GM12878 (cell line): ENCODE results near the gene SSPN. TPM values are rescaled to one million over a fixed set of nuclear protein-coding genes. Genes with fewer than 3 reads are reported as not detected.

Experiments
- ATAC-seq: fragments of 200-7000 bp; cut with Tn5 transposase; 3 replicates; pipeline ENCODE4 v1.9.1; 2020; ENCODE audit warnings: mild to moderate bottlenecking, moderate library complexity
- BruUV-seq: library from RNA; stranded (reverse); fragments of 400-500 nt; replicated peaks from 2 replicates; lab custom pipeline; 2021; lab: Mats Ljungman, UMichigan
- CTCF ChIA-PET: fragments of 300-600 bp; sonication (Branson Sonifier 250); formaldehyde crosslinking; extraction: SDS; loops from one replicate; lab custom pipeline; 2021; ENCODE audit warnings: inconsistent platforms; lab: Yijun Ruan, JAX
- POLR2A ChIA-PET: fragments of 350-600 bp; formaldehyde crosslinking; extraction: SDS; loops from one replicate; lab custom pipeline; 2021; ENCODE audit warnings: inconsistent platforms; lab: Charles Lee
- RAD21 ChIA-PET: fragments of 300-600 bp; sonication (Branson Sonifier 250); formaldehyde crosslinking; loops from one replicate; lab custom pipeline; 2023; ENCODE audit warnings: antibody characterized with exemption; ENCODE audit not compliant: unreplicated experiment; lab: Charles Lee
- SMC1A ChIA-PET: fragments of 300-600 bp; sonication (Branson Sonifier 250); formaldehyde crosslinking; loops from one replicate; lab custom pipeline; 2023; ENCODE audit not compliant: unreplicated experiment, uncharacterized antibody; lab: Charles Lee
- DNase-seq: peaks from one replicate; pipeline ENCODE4 v3.0.0-alpha.2; 2011; ENCODE audit warnings: low read depth, low spot score
- FAIRE-seq: peaks from 3 replicates; lab custom pipeline; 2011; peaks lifted over from hg19 to GRCh38; lab: Jason Lieb, UNC
- H2AFZ ChIP-seq: 2 replicates; pipeline ENCODE4 v1.6.0; 2011; ENCODE audit warnings: low read depth, low read length, control low read depth; ENCODE audit not compliant: control insufficient read depth
- H3K27ac ChIP-seq: 2 replicates; pipeline ENCODE4 v1.5.1; 2011; ENCODE audit warnings: control low read depth; ENCODE audit not compliant: control insufficient read depth, insufficient read depth
- H3K27me3 ChIP-seq, 2 experiments: replicated peaks in 1 of 2; 2 replicates each; pipeline versions ENCODE4 v1.6.0 to v1.6.1; 2011; ENCODE audit warnings: low read length in 1 of 2; ENCODE audit not compliant: control insufficient read depth in 2 of 2, insufficient read depth in 2 of 2
- H3K36me3 ChIP-seq, 2 experiments: 2 replicates each; pipeline ENCODE4 v1.5.1; 2011; ENCODE audit warnings: low read length in 1 of 2; ENCODE audit not compliant: control insufficient read depth in 2 of 2, insufficient read depth in 2 of 2
- H3K4me1 ChIP-seq: 2 replicates; pipeline ENCODE4 v1.6.1; 2011; ENCODE audit warnings: mild to moderate bottlenecking, low read length, moderate library complexity, mixed read lengths; ENCODE audit not compliant: control insufficient read depth, insufficient read depth
- H3K4me2 ChIP-seq: 2 replicates; pipeline ENCODE4 v1.6.0; 2011; ENCODE audit warnings: control low read depth; ENCODE audit not compliant: control insufficient read depth, insufficient read depth
- H3K4me3 ChIP-seq: fragments of 200-600 bp; sonication (generic); 2 replicates; pipeline ENCODE4 v1.5.1; 2016
- H3K79me2 ChIP-seq: 2 replicates; pipeline ENCODE4 v1.6.0; 2011; ENCODE audit warnings: low read length; ENCODE audit not compliant: control insufficient read depth, insufficient read depth
- H3K9ac ChIP-seq: 2 replicates; pipeline ENCODE4 v1.8.0; 2011; ENCODE audit warnings: low read length, control low read depth, mixed read lengths; ENCODE audit not compliant: control insufficient read depth, insufficient read depth
- H3K9me3 ChIP-seq: replicated peaks from 3 replicates; pipeline ENCODE4 v1.5.1; 2011; ENCODE audit warnings: mild to moderate bottlenecking, low read length; ENCODE audit not compliant: control insufficient read depth, insufficient read depth
- H4K20me1 ChIP-seq: 2 replicates; pipeline ENCODE4 v1.6.0; 2011; ENCODE audit not compliant: control insufficient read depth, insufficient read depth
- CBFB ChIP-seq: IDR thresholded peaks from 2 replicates; pipeline ENCODE4 v1.6.1; 2016; ENCODE audit warnings: antibody characterized with exemption, low read depth
- CHD1 ChIP-seq: IDR thresholded peaks from 2 replicates; pipeline ENCODE4 v1.6.1; 2012; ENCODE audit warnings: low read depth, low read length, improper control_type of control experiment
- EZH2 ChIP-seq: IDR thresholded peaks from 2 replicates; pipeline ENCODE4 v1.6.1; 2012; ENCODE audit warnings: low read depth, mild to moderate bottlenecking, control low read depth, inconsistent platforms, low read length, borderline replicate concordance; ENCODE audit not compliant: control insufficient read depth
- IKZF1 ChIP-seq: fragments of 450-650 bp; conservative IDR thresholded peaks from 2 replicates; pipeline ENCODE4 v1.6.1; 2017; ENCODE audit warnings: antibody characterized with exemption, mild to moderate bottlenecking
- IRF4 ChIP-seq: IDR thresholded peaks from 2 replicates; pipeline ENCODE4 v1.6.1; 2011; ENCODE audit warnings: low read depth, low read length
- JUNB ChIP-seq: IDR thresholded peaks from 2 replicates; pipeline ENCODE4 v1.6.1; 2016; ENCODE audit warnings: antibody characterized with exemption, mild to moderate bottlenecking
- KAT2A ChIP-seq: conservative IDR thresholded peaks from 2 replicates; pipeline ENCODE4 v1.6.1; 2011; ENCODE audit warnings: low read depth, low read length; ENCODE audit not compliant: control insufficient read depth
- NFYA ChIP-seq: IDR thresholded peaks from 2 replicates; pipeline ENCODE4 v1.6.1; 2011; ENCODE audit warnings: low read depth, mild to moderate bottlenecking, low read length, improper control_type of control experiment, borderline replicate concordance
- PAX8 ChIP-seq: fragments of 450-650 bp; IDR thresholded peaks from 2 replicates; pipeline ENCODE4 v1.6.1; 2017; ENCODE audit warnings: mild to moderate bottlenecking, moderate library complexity
- PML ChIP-seq: IDR thresholded peaks from 2 replicates; pipeline ENCODE4 v1.6.1; 2012; ENCODE audit warnings: low read length, inconsistent platforms
- POLR2A ChIP-seq: IDR thresholded peaks from 2 replicates; pipeline ENCODE4 v1.6.1; 2011; ENCODE audit warnings: low read depth, mild to moderate bottlenecking, low read length
- POLR2AphosphoS2 ChIP-seq: IDR thresholded peaks from 2 replicates; pipeline ENCODE4 v1.6.1; 2011; ENCODE audit warnings: low read depth, mild to moderate bottlenecking, low read length, improper control_type of control experiment, moderate library complexity
- RELA ChIP-seq: fragments of 450-650 bp; IDR thresholded peaks from 2 replicates; pipeline ENCODE4 v1.8.0; 2014; ENCODE audit warnings: borderline replicate concordance; ENCODE audit not compliant: partially characterized antibody
- RUNX3 ChIP-seq: IDR thresholded peaks from 2 replicates; pipeline ENCODE4 v1.6.1; 2012; ENCODE audit warnings: low read length, inconsistent platforms
- SMARCA5 ChIP-seq: fragments of 450-650 bp; IDR thresholded peaks from 2 replicates; pipeline ENCODE4 v1.6.1; 2017; ENCODE audit warnings: mild to moderate bottlenecking
- SUZ12 ChIP-seq: fragments of 200-600 bp; sonication (generic); IDR thresholded peaks from one replicate; pipeline ENCODE4 v1.6.1; 2018; ENCODE audit warnings: antibody characterized with exemption, mild to moderate bottlenecking; ENCODE audit not compliant: unreplicated experiment
- TCF3 ChIP-seq: IDR thresholded peaks from 2 replicates; pipeline ENCODE4 v1.6.1; 2012; ENCODE audit warnings: low read depth, mild to moderate bottlenecking, low read length, borderline replicate concordance; ENCODE audit not compliant: insufficient read depth
- WGBS: methylation state at CpG from one replicate; pipeline ENCODE4 v1.1.6; 2016; ENCODE audit warnings: low lambda C conversion rate; ENCODE audit not compliant: insufficient replicate concordance, insufficient coverage; ENCODE audit errors: missing lambda C conversion rate; 5-methylcytosine and 5-hydroxymethylcytosine counted together
- in situ Hi-C: fragments of 300-500 bp; cut with MboI; formaldehyde crosslinking; loops from 9 replicates; pipeline ENCODE4 v1.14.3; 2018; ENCODE audit warnings: mixed read lengths
- intact Hi-C: fragments of 100-400 bp; cut with micrococcal nuclease; formaldehyde crosslinking; loops from one replicate; pipeline ENCODE4 v1.14.2; 2022; ENCODE audit not compliant: unreplicated experiment
- polyA plus RNA-seq, 11 experiments: library from polyadenylated mRNA; depleted of rRNA in 4 of 11; unstranded in 6 of 11; stranded (reverse) in 5 of 11; fragments of >200 nt; fragmentation: Nextera tagmentation in 4 of 11; fragmentation: Illumina TruSeq in 1 of 11; extraction: Ambion mirVana in 4 of 11; extraction: Trizol in 1 of 11; gene quantifications; 1 replicate in 1 of 11; 2 replicates in 10 of 11; pipeline versions ENCODE4 v1.2.1 to v1.2.3, GENCODE V29; 2011 to 2016; ENCODE audit warnings: inconsistent platforms in 2 of 11, missing spikeins in 2 of 11, low read depth in 1 of 11
- total RNA-seq, 4 experiments: library from RNA; depleted of rRNA in 3 of 4; stranded (reverse); fragments of >200 nt in 3 of 4; fragmentation: Illumina TruSeq in 1 of 4; extraction: Trizol in 1 of 4; gene quantifications; 2 replicates each; pipeline versions ENCODE4 v1.2.1 to v1.2.3, GENCODE V29; 2013 to 2021
- TF ChIP-seq, protein P1 (sequence below): fragments of 450-650 bp; IDR thresholded peaks from 2 replicates; pipeline ENCODE4 v1.6.1; 2017; ENCODE audit warnings: low read depth, mild to moderate bottlenecking, moderate library complexity
- TF ChIP-seq, protein P2 (sequence below): fragments of 450-650 bp; conservative IDR thresholded peaks from 2 replicates; pipeline ENCODE4 v1.6.1; 2017; ENCODE audit warnings: mild to moderate bottlenecking, moderate library complexity
- TF ChIP-seq, protein P3 (sequence below), 3 experiments: IDR thresholded peaks in 2 of 3; conservative IDR thresholded peaks in 1 of 3; 2 replicates each; pipeline ENCODE4 v1.5.1; 2011; ENCODE audit warnings: low read depth in 3 of 3, low read length in 3 of 3, mild to moderate bottlenecking in 3 of 3, control low read depth in 2 of 3, moderate library complexity in 2 of 3, inconsistent platforms in 1 of 3, mixed read lengths in 1 of 3; ENCODE audit not compliant: control insufficient read depth in 2 of 3, insufficient read depth in 1 of 3; ENCODE audit errors: extremely low read depth in 1 of 3

Gene SSPN
- total and polyA plus RNA-seq, 10 of the 15 experiments (the other 5 are each of a cell fraction or from before 2014, with no cell fraction given) = 0.04 to 0.41 (median 0.28) TPM; not detected in 5

DNA sequence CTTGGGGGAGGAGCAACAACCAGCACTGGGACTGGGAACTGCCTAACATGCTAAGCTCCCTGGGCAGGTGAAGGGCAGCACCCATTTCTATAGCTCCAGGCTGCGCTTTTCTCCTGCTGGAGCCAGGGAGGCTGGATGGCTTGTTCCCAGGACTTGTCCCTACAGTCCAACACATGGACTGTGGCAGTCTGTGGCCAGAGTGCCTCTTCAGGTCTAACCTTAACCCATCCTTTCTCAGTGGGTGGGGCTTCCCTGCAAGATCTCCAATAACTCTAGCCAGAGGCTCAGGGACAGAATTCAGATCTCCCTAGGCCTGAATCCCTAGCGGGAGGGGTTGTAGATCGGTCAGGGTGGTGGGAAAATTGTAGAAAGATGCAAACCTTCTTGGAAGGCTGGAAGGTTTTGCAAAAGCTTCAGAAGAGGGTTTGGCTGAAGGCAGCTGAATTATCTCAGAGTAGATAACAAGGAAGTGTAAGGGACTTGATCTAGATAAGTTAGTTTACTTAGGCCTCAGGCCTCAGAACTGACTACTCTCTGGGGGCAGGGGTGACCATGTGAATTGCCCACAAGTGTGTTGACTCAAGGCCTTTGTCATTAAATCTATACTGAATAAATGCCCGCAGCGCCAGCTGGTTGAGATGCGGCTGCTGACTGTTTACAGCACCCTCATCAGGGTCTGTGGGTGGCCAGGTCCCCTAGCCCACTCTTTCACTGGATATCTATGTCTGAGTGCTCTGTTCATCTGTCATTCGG is 60.7 kb downstream of the SSPN start:
- H3K4me3 ChIP-seq = no peak overlapping the region
- ChIA-PET RAD21 (interaction anchor here (0.9 kb wide), 1 partner anchor 18 kb away, joined by 3 read pairs; no protein-coding TSS in a partner anchor), POLR2A (interaction anchor here (0.6 kb wide), 1 partner anchor 91 kb away, joined by 3 read pairs; no protein-coding TSS in a partner anchor), SMC1A (interaction anchor here (0.6 to 2.4 kb wide), 5 partner anchors 9 to 134 kb away, joined by 3 to 7 read pairs (median 5); no protein-coding TSS in a partner anchor), CTCF (no interaction called here)
- ATAC-seq (no peak), DNase-seq (no peak), FAIRE-seq (no peak)
- no peak overlapping the region for H3K9ac ChIP-seq
- H3K4me2 ChIP-seq = no peak overlapping the region
- 84% methylated on average over 7 of the region's 7 CpGs for WGBS
- H4K20me1 ChIP-seq = no peaks in the 10 kb centered on the region
- H3K27me3 ChIP-seq = no peaks in the 10 kb centered on the region
- intact Hi-C loops (no loop called here), in situ Hi-C loops (no loop called here)
- no peaks in the 10 kb centered on the region for H3K36me3 ChIP-seq
- peaks cover 2% of the 10 kb centered on the region; the same call in 1 of the 3 replicates for H3K9me3 ChIP-seq
- H3K4me1 ChIP-seq = no peaks in the 10 kb centered on the region
- BruUV-seq = no TSS peak
- TF ChIP-seq PML (no peak), SMARCA5 (no peak), POLR2AphosphoS2 (no peak), KAT2A (no peak), SUZ12 (no peak), JUNB (no peak), EZH2 (no peak), RUNX3 (no peak), IRF4 (no peak), NFYA (no peak), POLR2A (no peak), CBFB (no peak), CHD1 (no peak), IKZF1 (no peak), TCF3 (no peak), RELA (no peak), PAX8 (no peak)
- TF ChIP-seq, protein P1, sequence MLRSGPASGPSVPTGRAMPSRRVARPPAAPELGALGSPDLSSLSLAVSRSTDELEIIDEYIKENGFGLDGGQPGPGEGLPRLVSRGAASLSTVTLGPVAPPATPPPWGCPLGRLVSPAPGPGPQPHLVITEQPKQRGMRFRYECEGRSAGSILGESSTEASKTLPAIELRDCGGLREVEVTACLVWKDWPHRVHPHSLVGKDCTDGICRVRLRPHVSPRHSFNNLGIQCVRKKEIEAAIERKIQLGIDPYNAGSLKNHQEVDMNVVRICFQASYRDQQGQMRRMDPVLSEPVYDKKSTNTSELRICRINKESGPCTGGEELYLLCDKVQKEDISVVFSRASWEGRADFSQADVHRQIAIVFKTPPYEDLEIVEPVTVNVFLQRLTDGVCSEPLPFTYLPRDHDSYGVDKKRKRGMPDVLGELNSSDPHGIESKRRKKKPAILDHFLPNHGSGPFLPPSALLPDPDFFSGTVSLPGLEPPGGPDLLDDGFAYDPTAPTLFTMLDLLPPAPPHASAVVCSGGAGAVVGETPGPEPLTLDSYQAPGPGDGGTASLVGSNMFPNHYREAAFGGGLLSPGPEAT = no peak
- TF ChIP-seq, protein P2, sequence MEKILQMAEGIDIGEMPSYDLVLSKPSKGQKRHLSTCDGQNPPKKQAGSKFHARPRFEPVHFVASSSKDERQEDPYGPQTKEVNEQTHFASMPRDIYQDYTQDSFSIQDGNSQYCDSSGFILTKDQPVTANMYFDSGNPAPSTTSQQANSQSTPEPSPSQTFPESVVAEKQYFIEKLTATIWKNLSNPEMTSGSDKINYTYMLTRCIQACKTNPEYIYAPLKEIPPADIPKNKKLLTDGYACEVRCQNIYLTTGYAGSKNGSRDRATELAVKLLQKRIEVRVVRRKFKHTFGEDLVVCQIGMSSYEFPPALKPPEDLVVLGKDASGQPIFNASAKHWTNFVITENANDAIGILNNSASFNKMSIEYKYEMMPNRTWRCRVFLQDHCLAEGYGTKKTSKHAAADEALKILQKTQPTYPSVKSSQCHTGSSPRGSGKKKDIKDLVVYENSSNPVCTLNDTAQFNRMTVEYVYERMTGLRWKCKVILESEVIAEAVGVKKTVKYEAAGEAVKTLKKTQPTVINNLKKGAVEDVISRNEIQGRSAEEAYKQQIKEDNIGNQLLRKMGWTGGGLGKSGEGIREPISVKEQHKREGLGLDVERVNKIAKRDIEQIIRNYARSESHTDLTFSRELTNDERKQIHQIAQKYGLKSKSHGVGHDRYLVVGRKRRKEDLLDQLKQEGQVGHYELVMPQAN = no peak
- TF ChIP-seq, protein P3, sequence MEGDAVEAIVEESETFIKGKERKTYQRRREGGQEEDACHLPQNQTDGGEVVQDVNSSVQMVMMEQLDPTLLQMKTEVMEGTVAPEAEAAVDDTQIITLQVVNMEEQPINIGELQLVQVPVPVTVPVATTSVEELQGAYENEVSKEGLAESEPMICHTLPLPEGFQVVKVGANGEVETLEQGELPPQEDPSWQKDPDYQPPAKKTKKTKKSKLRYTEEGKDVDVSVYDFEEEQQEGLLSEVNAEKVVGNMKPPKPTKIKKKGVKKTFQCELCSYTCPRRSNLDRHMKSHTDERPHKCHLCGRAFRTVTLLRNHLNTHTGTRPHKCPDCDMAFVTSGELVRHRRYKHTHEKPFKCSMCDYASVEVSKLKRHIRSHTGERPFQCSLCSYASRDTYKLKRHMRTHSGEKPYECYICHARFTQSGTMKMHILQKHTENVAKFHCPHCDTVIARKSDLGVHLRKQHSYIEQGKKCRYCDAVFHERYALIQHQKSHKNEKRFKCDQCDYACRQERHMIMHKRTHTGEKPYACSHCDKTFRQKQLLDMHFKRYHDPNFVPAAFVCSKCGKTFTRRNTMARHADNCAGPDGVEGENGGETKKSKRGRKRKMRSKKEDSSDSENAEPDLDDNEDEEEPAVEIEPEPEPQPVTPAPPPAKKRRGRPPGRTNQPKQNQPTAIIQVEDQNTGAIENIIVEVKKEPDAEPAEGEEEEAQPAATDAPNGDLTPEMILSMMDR (IDR thresholded peaks at IDR 0.05 in 2 of 3, conservative IDR thresholded peaks at IDR 0.05 in 1 of 3; ENCODE audit: control insufficient read depth in 2 of 3, extremely low read depth in 1 of 3, insufficient read depth in 1 of 3, low read depth in 3 of 3, low read length in 3 of 3) = no peak
- H3K79me2 ChIP-seq = no peaks in the 10 kb centered on the region
- no peak overlapping the region for H3K27ac ChIP-seq
- H2AFZ ChIP-seq = no peak overlapping the region
